Posterior vena cava (tissue), 2 donors: ENCODE data around the gene HPS1. TPM values are rescaled to one million over a fixed set of nuclear protein-coding genes. Genes with fewer than 3 reads are reported as not detected.
A peak's percentile ranks its signal among the peaks of the same experiment; 100 is the strongest.

Source experiments
- DNase-seq: peaks from one replicate; pipeline ENCODE4 v3.0.0-alpha.2; 2020; ENCODE audit warnings: low spot score
- intact Hi-C, 2 donors: fragments of 100-400 bp; cut with DNase I; formaldehyde crosslinking; loops; one replicate each; pipeline versions ENCODE4 v1.14.1 to v1.14.2; 2022 to 2023
- total RNA-seq, 2 donors: library from RNA; stranded (reverse); fragmentation: NEBNext Ultra II Directional; extraction: Animal tissue kit (Norgen Biotek cat#: 25700); gene quantifications; one replicate each; pipeline ENCODE4 v1.2.1, GENCODE V29; 2021
- donor health status: DM: yes; HTN: yes; CAD: no.
- donor health status: DM: yes; HTN: yes; CAD: no.

Gene HPS1
- total RNA-seq, 2 donors from 2014 or later, result 53.2 to 60.8 TPM

GRCh38 chr10:98466861-98467505 is 20.2 kb upstream of the HPS1 start:
- intact Hi-C loops, result loop anchor here (5.0 to 10.0 kb wide), 2 partner anchors 198 to 780 kb away; no protein-coding TSS in a partner anchor
- no peak for DNase-seq

DNA sequence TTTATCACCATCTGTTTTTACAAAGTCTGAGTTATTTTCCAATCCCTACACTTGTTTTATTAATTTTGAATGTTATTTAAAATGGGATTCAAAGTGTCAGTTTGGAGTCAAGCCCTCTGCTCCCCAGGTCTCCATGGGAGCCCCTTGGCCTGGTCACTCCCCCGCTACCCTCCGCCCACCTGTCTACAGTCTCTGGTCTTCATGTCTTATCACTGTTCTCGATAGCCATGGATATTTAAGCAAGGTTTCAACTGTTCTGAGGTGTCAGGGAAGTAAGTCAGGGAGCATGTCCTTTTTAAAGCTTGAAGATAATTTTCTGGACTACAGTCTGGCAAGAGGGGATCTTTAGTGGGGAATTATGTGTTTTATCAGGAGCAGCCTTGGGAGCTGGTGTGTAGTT is 19.1 kb upstream of the HPS1 start:
- intact Hi-C loops, result loop anchor here (5.0 to 10.0 kb wide), 2 partner anchors 199 to 781 kb away; no protein-coding TSS in a partner anchor

GRCh38 chr10:98463976-98464754 is 17.4 kb upstream of the HPS1 start:
- no peak for DNase-seq
- intact Hi-C loops, result loop anchor here in 1 of 2 donors (10.0 kb wide), 1 partner anchor 201 kb away; no protein-coding TSS in a partner anchor

More for the DNA sequence above, 19.1 kb upstream of the HPS1 start:
- DNase-seq, result no peak

- intact Hi-C loops, result loop anchor here in 1 of 2 donors (10.0 kb wide), 1 partner anchor 202 kb away; no protein-coding TSS in a partner anchor
- no peak for DNase-seq
Observed at GRCh38 chr10:98463016-98463415, 16.3 kb upstream of the HPS1 start.

GRCh38 chr10:98461500-98461842 is 14.7 kb upstream of the HPS1 start:
- intact Hi-C loops, result loop anchor here in 1 of 2 donors (10.0 kb wide), 1 partner anchor 203 kb away; no protein-coding TSS in a partner anchor

GRCh38 chr10:98460837-98461499 is 14.2 kb upstream of the HPS1 start:
- DNase-seq, result no peak
- intact Hi-C loops, result loop anchor here in 1 of 2 donors (10.0 kb wide), 1 partner anchor 204 kb away; no protein-coding TSS in a partner anchor

More at GRCh38 chr10:98461500-98461842, 14.7 kb upstream of the HPS1 start:
- DNase-seq, result no peak

GRCh38 chr10:98458809-98459784 is 12.4 kb upstream of the HPS1 start:
- no peak for DNase-seq
- intact Hi-C loops, result no loop called here

- no peak for DNase-seq
- intact Hi-C loops, result no loop called here
Observed at GRCh38 chr10:98457721-98458120, 11.0 kb upstream of the HPS1 start.

- intact Hi-C loops, result no loop called here
- DNase-seq, result no peak
Observed at GRCh38 chr10:98456686-98457482, 10.1 kb upstream of the HPS1 start.

GRCh38 chr10:98456043-98456570 is 9.4 kb upstream of the HPS1 start:
- DNase-seq, result no peak
- intact Hi-C loops, result no loop called here

- no peak for DNase-seq
- intact Hi-C loops, result no loop called here
Observed at GRCh38 chr10:98453729-98454128, 7.0 kb upstream of the HPS1 start.

- no peak for DNase-seq
- intact Hi-C loops, result no loop called here
Observed at GRCh38 chr10:98450618-98451017, 3.9 kb upstream of the HPS1 start.

GRCh38 chr10:98449287-98449686 is 2.6 kb upstream of the HPS1 start:
- DNase-seq, result no peak
- intact Hi-C loops, result no loop called here

- DNase-seq, result peak; percentile 89
Observed at GRCh38 chr10:98446151-98446660, 529 bp downstream of the HPS1 start.

GRCh38 chr10:98445200-98445812 is 1.4 kb downstream of the HPS1 start:
- intact Hi-C loops, result no loop called here
- DNase-seq, result no peak

More at GRCh38 chr10:98446151-98446660, 529 bp downstream of the HPS1 start:
- intact Hi-C loops, result no loop called here

DNA sequence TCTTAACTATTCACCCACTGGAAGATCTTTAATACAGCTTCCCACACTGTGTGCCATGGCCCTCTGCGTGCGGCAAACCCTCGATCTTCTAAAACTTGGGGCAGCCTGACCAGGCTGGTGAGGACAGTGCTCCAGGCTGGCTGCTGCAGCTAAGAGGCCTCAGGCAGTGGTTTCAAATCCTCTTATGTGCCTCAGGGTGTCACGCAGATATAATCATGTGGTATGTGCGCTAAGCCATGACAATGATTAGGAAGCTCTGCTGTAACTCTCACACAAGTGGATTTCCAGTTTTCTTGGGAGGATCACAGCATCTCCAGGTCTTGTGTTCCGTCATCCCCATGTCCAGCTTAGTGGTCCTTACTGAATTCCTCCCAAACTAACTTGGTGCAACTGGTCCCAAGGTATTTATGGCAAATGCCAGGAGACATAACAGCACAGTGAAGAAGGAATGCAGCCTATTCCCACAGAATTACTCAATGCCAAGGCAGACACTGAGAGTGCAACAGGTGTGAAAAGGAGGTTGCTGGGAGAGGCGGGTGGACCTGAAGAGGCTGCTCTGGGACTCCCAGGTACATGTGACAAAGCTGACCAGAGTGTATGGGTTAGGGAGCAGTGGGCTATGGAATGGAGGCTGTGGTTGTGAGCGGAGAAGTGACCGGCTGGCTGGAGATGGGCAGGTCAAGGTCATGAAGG is 2.3 kb downstream of the HPS1 start:
- no peak for DNase-seq
- intact Hi-C loops, result no loop called here
